ENCODE results near the gene PCDHA1. TPM values are rescaled to one million over a fixed set of nuclear protein-coding genes. Genes with fewer than 3 reads are reported as not detected.
"Not testable (repeated sequence)": the region's sequence is repeated elsewhere in the genome, so short reads cannot be mapped to it uniquely, and the experiment has no call there.

Gene PCDHA1
- total RNA-seq, 4 donors from 2014 or later, result 0.41 TPM; not detected in 3

DNA sequence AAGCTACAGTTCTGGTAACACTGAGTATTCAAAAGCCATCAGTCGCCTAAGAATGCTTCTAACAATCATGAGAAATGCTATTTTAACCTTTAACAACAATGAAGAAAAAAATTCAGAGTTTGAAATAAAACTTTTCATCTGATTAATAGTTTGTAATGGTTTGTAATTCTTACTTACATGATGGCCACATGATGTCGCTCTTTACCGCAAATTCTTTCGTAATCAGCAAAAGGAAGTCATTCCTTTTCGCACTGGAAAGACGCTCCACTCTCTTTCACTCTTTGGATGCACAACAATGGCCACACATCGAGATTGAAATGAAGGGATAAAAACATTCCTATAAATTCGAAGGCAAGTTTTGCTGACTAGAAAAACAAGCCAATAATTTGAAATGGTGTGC is 48.1 kb downstream of the PCDHA1 start, which contains the start of gene PCDHA7:
Gene PCDHA7 (plus strand): TSS at position 277 of the 400 bp plus-strand sequence. CDS start 115 bp downstream, at position 392.
- no peak for DNase-seq
- Histone ChIP-seq H3K27ac (no peak within 1 kb of the TSS), H3K27me3 (peaks cover 0 to 3% of the 10 kb centered on the region in 2 donors), H3K9me3 (peaks cover 0 to 12% of the 10 kb centered on the region in 2 donors), H3K4me1 (no peaks in the 10 kb centered on the region), H3K36me3 (no peaks in the 10 kb centered on the region), H3K4me3 (peak within 1 kb of the TSS in 1 of 2 donors; percentile 11)
- TF ChIP-seq POLR2A (IDR thresholded peaks at IDR 0.05), result no peak
- TF ChIP-seq, protein P1, sequence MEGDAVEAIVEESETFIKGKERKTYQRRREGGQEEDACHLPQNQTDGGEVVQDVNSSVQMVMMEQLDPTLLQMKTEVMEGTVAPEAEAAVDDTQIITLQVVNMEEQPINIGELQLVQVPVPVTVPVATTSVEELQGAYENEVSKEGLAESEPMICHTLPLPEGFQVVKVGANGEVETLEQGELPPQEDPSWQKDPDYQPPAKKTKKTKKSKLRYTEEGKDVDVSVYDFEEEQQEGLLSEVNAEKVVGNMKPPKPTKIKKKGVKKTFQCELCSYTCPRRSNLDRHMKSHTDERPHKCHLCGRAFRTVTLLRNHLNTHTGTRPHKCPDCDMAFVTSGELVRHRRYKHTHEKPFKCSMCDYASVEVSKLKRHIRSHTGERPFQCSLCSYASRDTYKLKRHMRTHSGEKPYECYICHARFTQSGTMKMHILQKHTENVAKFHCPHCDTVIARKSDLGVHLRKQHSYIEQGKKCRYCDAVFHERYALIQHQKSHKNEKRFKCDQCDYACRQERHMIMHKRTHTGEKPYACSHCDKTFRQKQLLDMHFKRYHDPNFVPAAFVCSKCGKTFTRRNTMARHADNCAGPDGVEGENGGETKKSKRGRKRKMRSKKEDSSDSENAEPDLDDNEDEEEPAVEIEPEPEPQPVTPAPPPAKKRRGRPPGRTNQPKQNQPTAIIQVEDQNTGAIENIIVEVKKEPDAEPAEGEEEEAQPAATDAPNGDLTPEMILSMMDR (IDR thresholded peaks at IDR 0.05), result peak in 1 of 4 experiments; percentile 15
- intact Hi-C loops (cut with DNase I; ENCODE audit: low total_unique reads), result no loop called here

DNA sequence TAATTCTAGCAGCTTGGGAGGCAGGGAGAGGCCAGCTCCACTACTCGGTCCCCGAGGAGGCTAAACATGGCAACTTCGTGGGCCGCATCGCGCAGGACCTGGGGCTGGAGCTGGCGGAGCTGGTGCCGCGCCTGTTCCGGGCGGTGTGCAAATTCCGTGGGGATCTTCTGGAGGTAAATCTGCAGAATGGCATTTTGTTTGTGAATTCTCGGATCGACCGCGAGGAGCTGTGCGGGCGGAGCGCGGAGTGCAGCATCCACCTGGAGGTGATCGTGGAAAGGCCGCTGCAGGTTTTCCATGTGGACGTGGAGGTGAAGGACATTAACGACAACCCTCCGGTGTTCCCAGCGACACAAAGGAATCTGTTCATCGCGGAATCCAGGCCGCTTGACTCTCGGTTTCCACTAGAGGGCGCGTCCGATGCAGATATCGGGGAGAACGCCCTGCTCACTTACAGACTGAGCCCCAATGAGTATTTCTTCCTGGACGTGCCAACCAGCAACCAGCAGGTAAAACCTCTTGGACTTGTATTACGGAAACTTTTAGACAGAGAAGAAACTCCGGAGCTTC is 48.6 kb downstream of the PCDHA1 start:
- H3K36me3 ChIP-seq; DNase-seq; H3K4me1 ChIP-seq; H3K27ac ChIP-seq; H3K27me3 ChIP-seq; intact Hi-C loops (cut with DNase I; ENCODE audit: low total_unique reads): not testable (repeated sequence)
- Histone ChIP-seq H3K9me3 (peaks cover 0 to 12% of the 10 kb centered on the region in 2 donors), H3K4me3 (peak overlapping the region in 1 of 2 donors; percentile 11)

DNA sequence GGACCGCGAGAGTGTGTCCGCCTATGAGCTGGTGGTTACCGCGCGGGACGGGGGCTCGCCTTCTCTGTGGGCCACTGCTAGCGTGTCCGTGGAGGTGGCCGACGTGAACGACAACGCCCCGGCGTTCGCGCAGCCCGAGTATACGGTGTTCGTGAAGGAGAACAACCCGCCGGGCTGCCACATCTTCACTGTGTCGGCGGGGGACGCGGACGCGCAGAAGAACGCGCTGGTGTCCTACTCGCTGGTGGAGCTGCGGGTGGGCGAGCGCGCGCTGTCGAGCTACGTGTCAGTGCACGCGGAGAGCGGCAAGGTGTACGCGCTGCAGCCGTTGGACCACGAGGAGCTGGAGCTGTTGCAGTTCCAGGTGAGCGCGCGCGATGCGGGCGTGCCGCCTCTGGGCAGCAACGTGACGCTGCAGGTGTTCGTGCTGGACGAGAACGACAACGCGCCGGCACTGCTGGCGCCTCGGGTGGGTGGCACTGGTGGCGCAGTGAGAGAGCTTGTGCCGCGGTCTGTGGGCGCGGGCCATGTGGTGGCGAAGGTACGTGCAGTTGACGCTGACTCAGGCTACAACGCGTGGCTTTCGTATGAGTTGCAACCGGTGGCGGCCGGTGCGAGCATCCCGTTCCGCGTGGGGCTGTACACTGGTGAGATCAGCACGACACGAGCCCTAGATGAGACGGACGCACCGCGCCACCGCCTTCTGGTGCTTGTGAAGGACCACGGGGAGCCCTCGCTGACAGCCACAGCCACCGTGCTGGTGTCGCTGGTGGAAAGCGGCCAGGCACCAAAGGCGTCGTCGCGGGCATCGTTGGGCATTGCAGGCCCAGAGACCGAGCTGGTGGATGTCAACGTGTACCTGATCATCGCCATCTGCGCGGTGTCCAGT is 49.9 kb downstream of the PCDHA1 start:
- intact Hi-C loops (cut with DNase I; ENCODE audit: low total_unique reads), result no loop called here
- Histone ChIP-seq H3K9me3 (peaks cover 0 to 9% of the 10 kb centered on the region in 2 donors), H3K4me3 (no peak overlapping the region), H3K4me1 (no peaks in the 10 kb centered on the region), H3K36me3 (no peaks in the 10 kb centered on the region), H3K27ac (no peak overlapping the region), H3K27me3 (peaks cover 0 to 3% of the 10 kb centered on the region in 2 donors)
- DNase-seq, result no peak
- TF ChIP-seq POLR2A (IDR thresholded peaks at IDR 0.05), result no peak
- TF ChIP-seq, protein P1 (IDR thresholded peaks at IDR 0.05), result no peak

DNA sequence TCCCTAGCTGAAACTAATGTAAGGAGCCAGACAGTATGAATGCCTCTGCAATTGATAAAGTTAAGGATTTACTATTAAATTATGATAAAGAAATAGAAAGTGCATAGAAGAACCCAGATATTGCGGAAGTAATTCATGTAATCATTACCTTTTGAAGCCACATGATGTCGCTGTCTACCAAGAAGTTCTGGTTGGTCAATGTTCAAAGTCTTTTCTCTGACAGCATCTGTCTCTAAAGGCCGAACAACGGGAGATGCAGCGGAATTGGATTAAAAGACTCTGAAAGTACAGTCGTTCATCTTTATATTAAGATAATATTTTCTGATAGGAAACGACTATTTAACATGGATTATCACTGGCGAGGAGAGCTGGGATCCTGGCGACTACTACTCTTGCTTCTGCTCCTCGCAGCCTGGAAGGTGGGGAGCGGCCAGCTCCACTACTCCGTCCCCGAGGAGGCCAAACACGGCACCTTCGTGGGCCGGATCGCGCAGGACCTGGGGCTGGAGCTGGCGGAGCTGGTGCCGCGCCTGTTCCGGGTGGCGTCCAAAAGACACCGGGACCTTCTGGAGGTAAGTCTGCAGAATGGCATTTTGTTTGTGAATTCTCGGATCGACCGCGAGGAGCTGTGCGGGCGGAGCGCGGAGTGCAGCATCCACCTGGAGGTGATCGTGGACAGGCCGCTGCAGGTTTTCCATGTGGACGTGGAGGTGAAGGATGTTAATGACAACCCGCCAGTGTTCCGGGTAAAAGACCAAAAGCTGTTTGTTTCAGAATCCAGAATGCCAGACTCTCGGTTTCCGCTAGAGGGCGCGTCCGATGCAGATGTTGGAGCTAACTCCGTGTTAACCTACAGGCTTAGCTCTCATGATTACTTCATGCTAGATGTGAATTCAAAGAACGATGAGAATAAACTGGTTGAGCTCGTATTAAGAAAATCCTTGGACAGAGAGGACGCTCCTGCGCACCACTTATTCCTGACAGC is 55.3 kb downstream of the PCDHA1 start, which contains the start of gene PCDHA8:
Gene PCDHA8 (plus strand): TSS at position 210 of the 985 bp plus-strand sequence. CDS start 135 bp downstream, at position 345.
- peaks cover 0 to 3% of the 10 kb centered on the region in 2 donors for H3K27me3 ChIP-seq

More for the DNA sequence above, 55.3 kb downstream of the PCDHA1 start, which contains the start of gene PCDHA8:
- peak in 1 of 2 donors; percentile 15 for DNase-seq
- no peak within 1 kb of the TSS for H3K4me3 ChIP-seq
- intact Hi-C loops (cut with DNase I; ENCODE audit: low total_unique reads), result no loop called here
- H3K36me3 ChIP-seq, result no peaks in the 10 kb centered on the region
- TF ChIP-seq, protein P1 (IDR thresholded peaks at IDR 0.05), result peak in 1 of 4 experiments; percentile 9
- no peak for TF ChIP-seq POLR2A (IDR thresholded peaks at IDR 0.05)
- H3K9me3 ChIP-seq, result peaks cover 0 to 6% of the 10 kb centered on the region in 2 donors
- H3K4me1 ChIP-seq, result no peaks in the 10 kb centered on the region
- no peak within 1 kb of the TSS for H3K27ac ChIP-seq

Data from uterus (tissue), 4 donors.